GM12878 (cell line): ENCODE data around the gene TCF25. TPM values are rescaled to one million over a fixed set of nuclear protein-coding genes. Genes with fewer than 3 reads are reported as not detected.

Experiments
- ATAC-seq: fragments of 200-7000 bp; cut with Tn5 transposase; 3 replicates; pipeline ENCODE4 v1.9.1; 2020; ENCODE audit warnings: mild to moderate bottlenecking, moderate library complexity
- BruUV-seq: library from RNA; stranded (reverse); fragments of 400-500 nt; replicated peaks from 2 replicates; lab custom pipeline; 2021; lab: Mats Ljungman, UMichigan
- CTCF ChIA-PET: fragments of 300-600 bp; sonication (Branson Sonifier 250); formaldehyde crosslinking; extraction: SDS; loops from one replicate; lab custom pipeline; 2021; ENCODE audit warnings: inconsistent platforms; lab: Yijun Ruan, JAX
- POLR2A ChIA-PET: fragments of 350-600 bp; formaldehyde crosslinking; extraction: SDS; loops from one replicate; lab custom pipeline; 2021; ENCODE audit warnings: inconsistent platforms; lab: Charles Lee
- RAD21 ChIA-PET: fragments of 300-600 bp; sonication (Branson Sonifier 250); formaldehyde crosslinking; loops from one replicate; lab custom pipeline; 2023; ENCODE audit warnings: antibody characterized with exemption; ENCODE audit not compliant: unreplicated experiment; lab: Charles Lee
- SMC1A ChIA-PET: fragments of 300-600 bp; sonication (Branson Sonifier 250); formaldehyde crosslinking; loops from one replicate; lab custom pipeline; 2023; ENCODE audit not compliant: unreplicated experiment, uncharacterized antibody; lab: Charles Lee
- DNase-seq: peaks from one replicate; pipeline ENCODE4 v3.0.0-alpha.2; 2011; ENCODE audit warnings: low read depth, low spot score
- FAIRE-seq: peaks from 3 replicates; lab custom pipeline; 2011; peaks lifted over from hg19 to GRCh38; lab: Jason Lieb, UNC
- H2AFZ ChIP-seq: 2 replicates; pipeline ENCODE4 v1.6.0; 2011; ENCODE audit warnings: low read depth, low read length, control low read depth; ENCODE audit not compliant: control insufficient read depth
- H3K27ac ChIP-seq: 2 replicates; pipeline ENCODE4 v1.5.1; 2011; ENCODE audit warnings: control low read depth; ENCODE audit not compliant: control insufficient read depth, insufficient read depth
- H3K27me3 ChIP-seq, 2 experiments: replicated peaks in 1 of 2; 2 replicates each; pipeline versions ENCODE4 v1.6.0 to v1.6.1; 2011; ENCODE audit warnings: low read length in 1 of 2; ENCODE audit not compliant: control insufficient read depth in 2 of 2, insufficient read depth in 2 of 2
- H3K36me3 ChIP-seq, 2 experiments: 2 replicates each; pipeline ENCODE4 v1.5.1; 2011; ENCODE audit warnings: low read length in 1 of 2; ENCODE audit not compliant: control insufficient read depth in 2 of 2, insufficient read depth in 2 of 2
- H3K4me1 ChIP-seq: 2 replicates; pipeline ENCODE4 v1.6.1; 2011; ENCODE audit warnings: mild to moderate bottlenecking, low read length, moderate library complexity, mixed read lengths; ENCODE audit not compliant: control insufficient read depth, insufficient read depth
- H3K4me2 ChIP-seq: 2 replicates; pipeline ENCODE4 v1.6.0; 2011; ENCODE audit warnings: control low read depth; ENCODE audit not compliant: control insufficient read depth, insufficient read depth
- H3K4me3 ChIP-seq: fragments of 200-600 bp; sonication (generic); 2 replicates; pipeline ENCODE4 v1.5.1; 2016
- H3K79me2 ChIP-seq: 2 replicates; pipeline ENCODE4 v1.6.0; 2011; ENCODE audit warnings: low read length; ENCODE audit not compliant: control insufficient read depth, insufficient read depth
- H3K9ac ChIP-seq: 2 replicates; pipeline ENCODE4 v1.8.0; 2011; ENCODE audit warnings: low read length, control low read depth, mixed read lengths; ENCODE audit not compliant: control insufficient read depth, insufficient read depth
- H3K9me3 ChIP-seq: replicated peaks from 3 replicates; pipeline ENCODE4 v1.5.1; 2011; ENCODE audit warnings: mild to moderate bottlenecking, low read length; ENCODE audit not compliant: control insufficient read depth, insufficient read depth
- H4K20me1 ChIP-seq: 2 replicates; pipeline ENCODE4 v1.6.0; 2011; ENCODE audit not compliant: control insufficient read depth, insufficient read depth
- EP300 ChIP-seq, 2 experiments: fragments of 150-350 bp in 1 of 2; IDR thresholded peaks; 2 replicates each; pipeline ENCODE4 v1.6.1; 2011 to 2012; ENCODE audit warnings: low read depth in 2 of 2, low read length in 2 of 2, borderline replicate concordance in 1 of 2, improper control_type of control experiment in 1 of 2, inconsistent platforms in 1 of 2; ENCODE audit not compliant: control insufficient read depth in 1 of 2
- NR2C1 ChIP-seq: fragments of 450-650 bp; IDR thresholded peaks from 2 replicates; pipeline ENCODE4 v1.6.1; 2017; ENCODE audit warnings: antibody characterized with exemption, mild to moderate bottlenecking, moderate library complexity
- STAT3 ChIP-seq: IDR thresholded peaks from 2 replicates; pipeline ENCODE4 v1.6.1; 2011; ENCODE audit warnings: low read depth, low read length, improper control_type of control experiment
- ZBTB11 ChIP-seq: fragments of 450-650 bp; formaldehyde crosslinking; IDR thresholded peaks from 2 replicates; pipeline ENCODE4 v1.5.0; 2022; ENCODE audit warnings: mild to moderate bottlenecking, missing genetic modification characterization
- WGBS: methylation state at CpG from one replicate; pipeline ENCODE4 v1.1.6; 2016; ENCODE audit warnings: low lambda C conversion rate; ENCODE audit not compliant: insufficient replicate concordance, insufficient coverage; ENCODE audit errors: missing lambda C conversion rate; 5-methylcytosine and 5-hydroxymethylcytosine counted together
- in situ Hi-C: fragments of 300-500 bp; cut with MboI; formaldehyde crosslinking; loops from 9 replicates; pipeline ENCODE4 v1.14.3; 2018; ENCODE audit warnings: mixed read lengths
- intact Hi-C: fragments of 100-400 bp; cut with micrococcal nuclease; formaldehyde crosslinking; loops from one replicate; pipeline ENCODE4 v1.14.2; 2022; ENCODE audit not compliant: unreplicated experiment
- polyA plus RNA-seq, 11 experiments: library from polyadenylated mRNA; depleted of rRNA in 4 of 11; unstranded in 6 of 11; stranded (reverse) in 5 of 11; fragments of >200 nt; fragmentation: Nextera tagmentation in 4 of 11; fragmentation: Illumina TruSeq in 1 of 11; extraction: Ambion mirVana in 4 of 11; extraction: Trizol in 1 of 11; gene quantifications; 1 replicate in 1 of 11; 2 replicates in 10 of 11; pipeline versions ENCODE4 v1.2.1 to v1.2.3, GENCODE V29; 2011 to 2016; ENCODE audit warnings: inconsistent platforms in 2 of 11, missing spikeins in 2 of 11, low read depth in 1 of 11
- total RNA-seq, 4 experiments: library from RNA; depleted of rRNA in 3 of 4; stranded (reverse); fragments of >200 nt in 3 of 4; fragmentation: Illumina TruSeq in 1 of 4; extraction: Trizol in 1 of 4; gene quantifications; 2 replicates each; pipeline versions ENCODE4 v1.2.1 to v1.2.3, GENCODE V29; 2013 to 2021

The TCF25 gene
- total and polyA plus RNA-seq, 10 of the 15 experiments (the other 5 are each of a cell fraction or from before 2014, with no cell fraction given), result 8.4 to 130 (median 89.4) TPM

DNA sequence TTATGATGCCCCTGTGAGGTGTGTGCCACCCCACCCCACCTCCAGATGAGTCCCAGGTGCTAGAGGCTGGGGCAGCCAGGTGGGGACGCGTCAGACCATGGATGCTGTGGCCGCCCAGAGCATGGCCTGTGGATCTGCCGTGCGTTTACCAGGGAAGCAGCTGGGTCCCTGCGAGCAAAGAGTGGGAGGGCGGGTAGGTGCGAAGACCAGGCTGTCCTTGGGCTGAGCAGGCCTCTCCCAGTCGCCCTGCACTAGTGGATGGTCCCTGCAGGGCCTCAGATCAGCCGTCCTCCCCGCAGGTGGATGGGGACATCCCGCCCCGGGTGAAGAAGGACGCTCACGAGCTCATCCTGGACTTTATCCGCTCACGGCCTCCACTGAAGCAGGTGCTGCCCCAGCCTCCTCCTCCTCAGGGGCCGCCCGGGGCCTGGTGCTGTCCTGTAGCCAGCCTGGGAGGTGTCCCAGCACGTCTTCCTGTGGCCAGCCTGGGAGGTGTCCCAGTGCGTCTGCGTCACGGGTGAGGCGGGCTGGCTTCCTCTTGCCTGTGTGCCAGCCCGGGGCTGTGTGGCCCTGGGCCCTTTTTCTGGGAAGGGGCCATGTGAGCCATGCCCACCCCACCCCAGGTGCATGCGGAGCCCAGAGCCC lies 18.0 kb upstream of the TCF25 start:
- Histone ChIP-seq H3K4me2 (no peak overlapping the region), H3K79me2 (no peaks in the 10 kb centered on the region), H3K36me3 (no peaks in the 10 kb centered on the region), H3K9me3 (no peaks in the 10 kb centered on the region), H3K9ac (no peak overlapping the region), H2AFZ (no peak overlapping the region)
- in situ Hi-C loops, result no loop called here
- no peak for TF ChIP-seq NR2C1
- no peak for TF ChIP-seq EP300 (IDR thresholded peaks at IDR 0.05; ENCODE audit: borderline replicate concordance in 1 of 2, control insufficient read depth in 1 of 2, low read depth in 2 of 2, low read length in 2 of 2)
- TF ChIP-seq ZBTB11 (CRISPR knock-in tag), result no peak
- TF ChIP-seq STAT3, result no peak
- TF ChIP-seq, all 136 proteins: peak for 0
- no peak overlapping the region for H3K27ac ChIP-seq
- FAIRE-seq (no peak), ATAC-seq (no peak), DNase-seq (no peak)
- no peaks in the 10 kb centered on the region; a peak in 1 of 4 replicates for H3K27me3 ChIP-seq
- BruUV-seq, result no TSS peak
- ChIA-PET SMC1A (no interaction called here), POLR2A (no interaction called here), RAD21 (no interaction called here), CTCF (no interaction called here)
- no peak overlapping the region for H3K4me3 ChIP-seq
- intact Hi-C loops, result no loop called here
- WGBS, result 84% methylated on average over 26 of the region's 26 CpGs
- H4K20me1 ChIP-seq, result no peaks in the 10 kb centered on the region
- no peaks in the 10 kb centered on the region for H3K4me1 ChIP-seq
